ENCODE results near the gene MESP1.

The MESP1 gene

DNA sequence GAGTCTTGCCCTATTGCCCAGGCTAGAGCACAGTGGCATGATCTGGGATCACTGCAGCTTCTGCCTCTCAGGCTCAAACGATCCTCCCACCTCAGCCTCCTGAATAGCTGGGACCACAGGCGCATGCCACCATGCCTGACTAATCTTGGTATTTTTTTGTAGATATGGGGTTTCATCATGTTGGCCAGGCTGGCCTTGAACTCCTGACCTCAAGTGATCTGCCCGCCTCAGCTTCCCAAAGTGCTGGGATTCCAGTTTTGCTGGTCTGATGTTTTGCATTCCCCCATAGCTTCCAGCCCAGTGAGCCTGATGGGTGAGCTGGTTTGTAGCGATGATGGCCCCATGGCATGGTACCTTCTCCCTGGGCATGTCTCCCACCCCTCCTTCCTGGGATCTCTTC is 4.7 kb upstream of the MESP1 start:
- TF ChIP-seq GATA2 (IDR thresholded peaks at IDR 0.05; ENCODE audit: low read depth, low read length), result no peak

DNA sequence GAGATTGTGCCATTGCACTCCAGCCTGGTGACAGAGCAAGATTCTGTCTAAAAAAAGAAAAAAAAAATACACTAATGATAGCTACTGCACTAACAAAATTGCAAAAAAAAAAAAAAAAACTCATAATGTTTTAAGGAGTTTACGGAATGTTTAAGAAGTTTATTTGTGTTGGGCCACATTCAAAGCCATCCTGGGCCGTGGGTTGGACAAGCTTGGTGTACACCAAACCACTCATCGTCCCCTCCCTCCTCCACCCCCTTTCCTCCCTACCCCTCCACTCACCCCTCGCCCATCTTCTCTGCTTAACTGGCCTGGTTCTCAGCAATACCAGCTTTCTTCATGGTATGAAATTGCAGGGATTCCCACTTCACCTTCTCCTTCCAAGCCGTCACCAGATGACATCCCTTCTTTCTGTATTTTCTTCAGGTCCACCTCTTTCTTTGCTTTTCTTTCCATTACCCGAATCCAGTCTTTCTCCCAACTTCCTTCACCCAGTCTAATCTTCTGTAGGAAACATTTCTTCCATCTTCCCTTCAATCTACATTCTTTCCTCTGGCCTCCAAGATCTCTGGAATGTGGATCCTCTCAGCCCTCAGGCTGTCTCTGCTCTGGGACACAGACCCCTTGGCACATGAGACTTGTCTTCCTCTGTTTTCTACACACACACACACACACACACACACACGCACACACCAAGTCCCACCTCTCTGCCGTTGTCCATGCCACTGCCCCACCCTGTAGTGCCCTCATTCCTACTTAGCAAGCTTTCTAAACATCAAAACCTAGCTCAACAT is 3.5 kb upstream of the MESP1 start:
- no peak for TF ChIP-seq GATA3 (IDR thresholded peaks at IDR 0.05; ENCODE audit: low read depth, low read length)
- no peak for TF ChIP-seq GATA2 (IDR thresholded peaks at IDR 0.05; ENCODE audit: low read depth, low read length)

DNA sequence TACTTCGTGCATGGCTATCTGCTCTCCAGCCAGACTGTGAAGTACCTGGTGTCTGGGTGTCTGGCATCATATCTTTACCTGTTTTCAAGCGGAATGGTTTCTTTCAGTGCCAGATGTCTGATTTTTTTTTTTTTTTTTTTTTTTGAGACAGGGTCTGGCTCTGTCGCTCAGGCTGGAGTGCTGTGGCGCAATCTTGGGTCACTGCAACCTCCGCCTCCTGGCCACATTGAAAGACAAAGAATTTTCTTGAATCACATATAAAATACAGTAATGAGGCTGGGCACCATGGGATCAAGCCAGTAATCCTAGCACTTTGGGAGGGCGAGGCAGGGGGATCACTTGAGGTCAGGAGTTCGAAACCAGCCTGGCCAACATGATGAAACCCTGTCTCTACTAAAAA is 2.8 kb upstream of the MESP1 start:
- TF ChIP-seq GATA2 (IDR thresholded peaks at IDR 0.05; ENCODE audit: low read depth, low read length) (no peak), GATA3 (IDR thresholded peaks at IDR 0.05; ENCODE audit: low read depth, low read length) (no peak)

DNA sequence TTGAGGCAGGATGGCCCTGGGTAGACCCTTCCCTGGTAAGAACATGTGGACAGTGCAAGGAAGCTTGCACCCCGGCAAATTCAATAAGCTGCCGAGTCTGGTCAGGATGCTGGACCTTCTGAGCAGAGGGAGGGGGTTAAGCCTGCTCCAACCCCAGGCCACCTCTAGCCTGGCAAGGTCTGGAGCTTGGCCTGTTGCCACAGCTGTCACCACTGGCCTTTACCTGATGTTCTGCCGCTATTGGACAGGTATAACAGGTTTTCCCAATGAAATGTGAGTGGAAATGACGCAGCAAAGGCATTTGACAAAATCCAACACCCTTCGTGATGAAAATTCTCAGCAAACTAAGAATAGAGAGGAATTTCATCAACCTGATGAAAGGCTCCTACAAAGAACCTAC is 699 bp upstream of the MESP1 start:
- TF ChIP-seq GATA3 (IDR thresholded peaks at IDR 0.05; ENCODE audit: low read depth, low read length) (no peak), GATA2 (IDR thresholded peaks at IDR 0.05; ENCODE audit: low read depth, low read length) (no peak)

DNA sequence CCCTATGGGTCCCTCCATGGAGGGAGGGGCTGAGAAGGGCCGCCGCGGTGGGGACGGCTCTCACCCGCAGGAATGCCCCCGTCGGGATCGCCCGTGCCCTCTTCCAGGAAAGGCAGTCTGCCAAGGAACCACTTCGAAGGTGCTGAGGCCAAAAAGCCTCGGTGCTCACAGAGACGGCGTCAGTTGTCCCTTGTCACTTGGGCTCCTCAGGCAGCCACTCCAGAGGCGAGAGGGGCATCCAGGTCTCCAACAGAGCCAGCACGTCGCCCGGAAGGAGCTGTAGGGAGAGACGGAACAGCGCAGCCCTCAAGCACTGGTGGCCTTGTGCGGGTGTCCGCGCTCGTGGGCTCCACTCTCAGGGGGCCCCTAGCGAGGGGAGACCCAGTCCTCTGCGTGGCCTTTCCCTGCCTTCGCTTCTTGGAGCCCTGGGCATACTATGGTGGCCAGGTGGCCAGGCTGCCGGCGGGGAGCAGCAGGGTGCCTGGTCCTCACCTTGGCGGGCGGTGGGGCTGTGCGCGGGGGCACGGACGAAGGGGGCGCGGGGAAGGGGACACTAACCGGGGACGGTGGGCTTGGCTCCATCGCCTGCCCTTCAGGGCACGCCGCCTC is 994 bp downstream of the MESP1 start:
- no peak for TF ChIP-seq GATA3 (IDR thresholded peaks at IDR 0.05; ENCODE audit: low read depth, low read length)
- no peak for TF ChIP-seq GATA2 (IDR thresholded peaks at IDR 0.05; ENCODE audit: low read depth, low read length)

DNA sequence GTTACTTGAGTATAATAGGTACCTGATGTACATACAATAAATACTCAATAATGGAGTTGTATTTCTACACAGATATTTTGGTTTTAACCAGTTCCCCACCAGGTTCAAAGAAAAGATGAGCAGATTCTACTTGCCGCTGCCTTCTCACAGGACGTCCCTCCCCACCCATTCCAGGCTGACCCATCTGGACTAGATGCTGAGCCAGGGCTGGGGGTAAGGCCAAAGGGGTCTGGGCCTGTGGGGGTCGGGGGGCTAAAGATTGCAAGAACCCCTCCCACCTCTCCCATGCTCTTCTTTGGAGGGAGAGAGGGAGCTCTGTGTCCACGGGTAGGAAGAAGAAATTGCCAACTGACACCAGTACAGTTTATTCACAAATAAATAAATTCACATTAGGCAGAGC is 1.5 kb downstream of the MESP1 start:
- no peak for TF ChIP-seq GATA3 (IDR thresholded peaks at IDR 0.05; ENCODE audit: low read depth, low read length)
- no peak for TF ChIP-seq GATA2 (IDR thresholded peaks at IDR 0.05; ENCODE audit: low read depth, low read length)

DNA sequence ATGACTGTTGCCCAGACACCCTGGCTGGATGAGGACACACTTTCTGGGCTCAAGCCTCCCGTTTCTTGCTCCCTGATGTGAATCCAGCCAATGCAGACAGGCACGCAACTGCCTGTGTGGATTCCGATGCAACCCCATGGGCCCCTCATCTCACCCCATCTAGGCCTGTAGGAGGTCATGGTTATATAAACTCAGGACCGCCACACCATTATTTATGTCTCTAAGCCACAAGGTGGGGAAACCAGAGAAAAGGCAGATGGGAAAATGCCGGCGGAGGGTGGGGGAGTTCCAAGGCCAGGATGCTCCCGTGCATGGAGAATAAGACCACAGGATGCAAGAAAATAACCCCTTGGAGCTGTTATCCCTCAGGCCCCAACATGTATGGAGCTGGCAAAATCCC is 2.0 kb downstream of the MESP1 start:
- TF ChIP-seq GATA2 (IDR thresholded peaks at IDR 0.05; ENCODE audit: low read depth, low read length) (no peak), GATA3 (IDR thresholded peaks at IDR 0.05; ENCODE audit: low read depth, low read length) (no peak)

DNA sequence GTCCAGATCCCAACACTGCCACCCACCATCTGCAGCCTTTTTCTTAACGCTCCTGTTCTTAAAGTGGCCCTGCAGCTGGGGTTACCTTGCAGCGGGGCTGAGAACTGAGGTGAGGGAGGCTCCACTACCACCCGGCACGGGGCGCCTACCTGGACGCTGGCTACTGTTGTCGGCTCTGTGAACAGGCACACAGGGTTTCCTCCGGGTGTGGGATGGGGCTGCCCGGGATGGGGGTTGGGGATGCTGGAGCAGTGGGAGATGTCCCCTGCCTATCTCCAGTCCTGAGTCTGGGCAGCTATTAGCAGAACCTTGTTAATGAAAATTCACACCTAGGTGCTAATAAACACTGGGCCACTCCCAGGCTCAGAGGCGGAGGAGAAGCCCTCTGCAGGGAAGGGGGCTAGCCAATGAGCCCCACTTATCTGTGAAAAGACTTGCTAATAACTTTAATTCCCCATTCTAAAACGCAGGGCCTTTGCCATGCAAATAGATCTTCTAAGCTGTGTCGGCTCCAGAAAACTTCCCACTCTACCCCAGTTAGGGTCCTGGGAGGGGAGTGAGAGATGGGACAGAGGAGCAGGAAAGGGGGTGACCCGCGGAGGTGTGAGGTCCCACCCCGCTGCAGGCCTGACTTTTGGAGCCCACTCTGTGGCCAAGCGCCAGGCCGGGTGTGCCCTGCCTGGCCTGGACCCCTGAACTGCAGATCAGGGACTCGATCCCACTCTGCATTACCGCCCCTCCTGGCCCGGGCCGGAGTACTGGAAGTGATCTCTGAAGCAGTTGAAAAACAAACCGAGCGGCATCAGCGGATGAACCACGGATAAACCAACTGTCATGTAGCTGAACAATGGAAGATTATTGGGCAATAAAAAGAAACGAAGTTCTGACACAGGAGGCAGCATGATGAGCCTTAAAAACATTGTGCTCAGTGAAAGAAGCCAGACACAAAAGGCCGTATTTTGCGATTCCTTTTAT is 3.1 kb downstream of the MESP1 start:
- TF ChIP-seq GATA2 (IDR thresholded peaks at IDR 0.05; ENCODE audit: low read depth, low read length) (no peak), GATA3 (IDR thresholded peaks at IDR 0.05; ENCODE audit: low read depth, low read length) (no peak)

DNA sequence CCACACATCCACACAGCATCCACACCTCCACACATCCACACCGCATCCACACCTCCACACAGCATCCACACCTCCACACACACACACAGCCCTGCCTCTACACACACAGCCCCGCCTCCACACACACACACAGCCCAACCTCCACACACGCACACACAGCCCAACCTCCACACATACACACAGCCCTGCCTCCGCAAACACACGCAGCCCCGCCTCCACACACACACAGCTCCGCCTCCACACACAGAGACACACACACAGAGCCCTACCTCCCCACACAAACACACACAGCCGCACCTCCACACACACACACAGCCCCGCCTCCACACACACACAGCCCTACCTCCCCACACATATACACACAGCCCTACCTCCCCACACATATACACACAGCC is 4.7 kb downstream of the MESP1 start:
- TF ChIP-seq GATA2 (IDR thresholded peaks at IDR 0.05; ENCODE audit: low read depth, low read length) (no peak), GATA3 (IDR thresholded peaks at IDR 0.05; ENCODE audit: low read depth, low read length) (no peak)

DNA sequence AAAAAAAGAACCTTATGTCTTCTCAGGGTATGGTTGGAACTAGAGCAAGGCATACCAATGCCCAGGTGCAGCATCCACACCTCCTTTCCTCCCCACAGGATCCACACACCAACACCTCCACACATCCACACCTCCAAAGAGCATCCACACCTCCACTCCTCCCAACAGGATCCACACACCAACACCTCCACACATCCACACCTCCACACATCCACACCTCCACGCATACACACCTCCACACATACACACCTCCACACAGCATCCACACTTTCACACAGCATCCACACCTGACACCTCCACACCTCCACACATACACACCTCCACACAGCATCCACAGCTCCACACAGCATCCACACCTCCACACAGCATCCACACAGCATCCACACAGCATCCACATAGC is 5.3 kb downstream of the MESP1 start:
- TF ChIP-seq GATA3 (IDR thresholded peaks at IDR 0.05; ENCODE audit: low read depth, low read length), result no peak
- no peak for TF ChIP-seq GATA2 (IDR thresholded peaks at IDR 0.05; ENCODE audit: low read depth, low read length)

DNA sequence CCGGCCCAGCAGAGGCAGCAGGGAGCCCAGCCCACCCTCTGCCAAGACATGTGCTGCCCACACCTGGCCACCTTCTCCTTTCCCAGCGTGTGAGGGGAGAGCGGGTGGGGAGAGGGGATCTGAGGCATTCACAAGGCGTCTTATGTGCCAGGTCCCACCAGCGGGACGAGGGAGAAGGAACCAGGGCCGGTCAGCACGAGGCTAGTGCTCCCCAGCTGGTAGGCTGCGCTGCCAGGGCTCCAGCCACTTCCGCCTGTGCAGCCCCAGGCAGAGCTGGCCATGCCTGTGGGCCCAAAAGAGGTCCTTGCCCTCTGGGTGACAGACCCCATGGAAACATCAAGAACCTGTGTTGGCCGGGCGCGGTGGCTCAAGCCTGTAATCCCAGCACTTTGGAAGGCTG is 5.9 kb downstream of the MESP1 start:
- TF ChIP-seq GATA2 (IDR thresholded peaks at IDR 0.05; ENCODE audit: low read depth, low read length) (no peak), GATA3 (IDR thresholded peaks at IDR 0.05; ENCODE audit: low read depth, low read length) (no peak)

DNA sequence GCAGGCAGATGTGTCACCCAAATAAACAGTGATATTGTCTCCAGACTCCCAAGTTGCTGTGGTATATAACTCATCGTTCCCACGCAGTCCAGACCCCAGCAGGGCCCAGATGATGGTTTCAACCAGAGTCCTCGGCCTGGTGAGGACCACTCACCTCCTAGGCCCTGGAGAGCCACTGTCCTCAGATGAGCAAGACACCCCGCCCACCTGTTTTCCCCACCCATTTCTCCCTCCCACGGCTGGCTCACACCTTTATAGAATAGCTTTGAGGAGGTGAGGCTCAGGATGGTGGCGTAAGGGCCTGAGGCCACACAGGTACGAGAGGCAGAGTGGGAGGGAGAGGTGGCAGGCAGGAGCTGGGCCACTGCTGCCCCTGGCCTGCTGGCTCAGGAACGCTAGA is 7.5 kb downstream of the MESP1 start:
- TF ChIP-seq GATA3 (IDR thresholded peaks at IDR 0.05; ENCODE audit: low read depth, low read length), result no peak
- no peak for TF ChIP-seq GATA2 (IDR thresholded peaks at IDR 0.05; ENCODE audit: low read depth, low read length)

DNA sequence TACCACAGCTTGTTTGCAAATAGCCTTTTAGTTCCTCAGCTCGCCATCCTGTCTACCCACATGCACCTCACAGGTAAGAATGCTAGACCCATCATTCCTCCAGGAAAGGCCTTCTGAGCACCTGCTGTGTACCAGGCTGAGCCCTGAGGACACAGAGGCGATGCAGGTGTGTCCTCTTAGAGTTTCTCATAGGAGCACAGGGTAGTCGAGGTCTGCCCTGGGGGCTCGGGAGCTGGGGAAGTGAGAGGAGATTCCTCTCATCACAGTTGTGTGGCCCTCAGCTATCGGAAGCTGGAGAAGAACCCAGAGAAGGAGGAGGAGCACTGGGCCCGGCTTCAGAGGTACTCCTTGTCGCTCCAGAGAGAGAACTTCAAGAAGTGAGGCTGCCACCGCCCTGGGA is 8.0 kb downstream of the MESP1 start:
- TF ChIP-seq GATA2 (IDR thresholded peaks at IDR 0.05; ENCODE audit: low read depth, low read length) (no peak), GATA3 (IDR thresholded peaks at IDR 0.05; ENCODE audit: low read depth, low read length) (no peak)

DNA sequence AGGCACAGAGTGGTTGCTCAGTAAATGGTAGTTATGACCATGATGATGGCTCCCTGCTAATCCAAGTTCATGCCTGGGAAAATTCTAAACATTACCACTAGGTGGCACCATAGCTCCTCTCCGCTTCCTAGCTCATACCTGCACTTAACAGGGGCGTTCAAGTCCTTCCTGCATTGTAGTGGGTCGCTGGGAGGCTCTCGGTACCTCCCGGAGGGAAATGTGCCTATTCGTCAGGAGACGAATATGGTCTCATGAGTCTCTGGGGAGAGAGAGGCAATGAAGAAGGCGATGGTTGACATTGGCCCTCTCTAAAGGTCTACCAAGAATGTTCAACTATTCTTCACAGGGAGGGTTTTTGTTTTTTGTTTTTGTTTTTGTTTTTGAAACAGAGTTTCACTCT is 10.9 kb downstream of the MESP1 start:
- TF ChIP-seq GATA2 (IDR thresholded peaks at IDR 0.05; ENCODE audit: low read depth, low read length) (no peak), GATA3 (IDR thresholded peaks at IDR 0.05; ENCODE audit: low read depth, low read length) (no peak)
